Right cardiac atrium (tissue), 5 donors: ENCODE results near the gene CENPP. TPM values are rescaled to one million over a fixed set of nuclear protein-coding genes. Genes with fewer than 3 reads are reported as not detected.

Source experiments
- microRNA-seq, 2 donors: library from miRNA; unstranded; fragments of <30 nt; microRNA quantifications; one replicate each; pipeline ENCODE4 v1.2.0, GENCODE V29; 2020 to 2021
- polyA plus RNA-seq: library from polyadenylated mRNA; stranded (reverse); fragments of 200-250 nt; gene quantifications from one replicate; pipeline ENCODE4 v1.2.3, GENCODE V29; 2013
- total RNA-seq, 4 donors: library from RNA; stranded (reverse); fragmentation: NEBNext Ultra II Directional; extraction: Animal tissue kit (Norgen Biotek cat#: 25700); gene quantifications; one replicate each; pipeline ENCODE4 v1.2.1, GENCODE V29; 2021
- donor health status: healthy with polysubstance abuse.
- donor health status: DM: no; HTN: yes; CAD: no.
- donor health status: DM: no; HTN: no; CAD: no.
- donor health status: DM: no; HTN: yes; CAD: no; lungs with severe emphysema.
- donor health status: DM: yes; HTN: yes; CAD: no.

The CENPP gene
- total and polyA plus RNA-seq, 5 donors = 2.0 to 4.0 (median 2.8) TPM

Small RNA genes within 50 kb of the gene (microRNA-seq; reads per million reads assigned to microRNA genes)
- gene MIR3651 (0 to 0.54 reads per million in 2 donors), gene MIR4670 (0 reads per million in 2 donors)

Other genes starting within 250 kb of the CENPP start
- gene SPTLC1, start 210.5 kb upstream of the CENPP start, total RNA-seq = 10 to 100 TPM; 31.5 to 33.6 (median 32.8) TPM
- gene SPTLC1, start 210.5 kb upstream of the CENPP start, polyA plus RNA-seq = 21.1 TPM
- gene IARS1, start 32.3 kb upstream of the CENPP start, total RNA-seq = 10 to 100 TPM; 46.4 to 67.2 (median 55.1) TPM
- gene IARS1, start 32.3 kb upstream of the CENPP start, polyA plus RNA-seq = 16.5 TPM
- gene NOL8, start 603 bp upstream of the CENPP start, total RNA-seq = 10 to 100 TPM; 15.7 to 19.0 (median 16.3) TPM
- 10.9 TPM for gene NOL8, start 603 bp upstream of the CENPP start, polyA plus RNA-seq
- 10 to 100 TPM; 27.7 to 45.0 (median 36.9) TPM for gene OGN, start 78.6 kb downstream of the CENPP start, total RNA-seq
- gene OGN, start 78.6 kb downstream of the CENPP start, polyA plus RNA-seq = 18.6 TPM
- 10 to 100 TPM; 13.5 to 19.6 (median 15.7) TPM for gene OMD, start 98.5 kb downstream of the CENPP start, total RNA-seq
- gene OMD, start 98.5 kb downstream of the CENPP start, polyA plus RNA-seq = 11.7 TPM
- gene ASPN, start 156.6 kb downstream of the CENPP start, total RNA-seq = 10 to 100 TPM in 2 of 4 donors, 1 to 10 TPM in 2; 7.9 to 18.8 (median 11.4) TPM
- gene ASPN, start 156.6 kb downstream of the CENPP start, polyA plus RNA-seq = 7.0 TPM
- gene ECM2, start 210.0 kb downstream of the CENPP start, total RNA-seq = 10 to 100 TPM; 11.1 to 17.6 (median 13.5) TPM
- gene ECM2, start 210.0 kb downstream of the CENPP start, polyA plus RNA-seq = 10.8 TPM